ENCODE data around the gene PDZD2.

Gene PDZD2

GRCh38 chr5:31655491-31655890 lies 16.6 kb downstream of the PDZD2 start:
- H3K4me3 ChIP-seq (replicated peaks; ENCODE audit: insufficient read depth, low read length): no peak overlapping the region
- DNase-seq (ENCODE audit: low read depth in 1 of 2, low spot score in 1 of 2): no peak
- H3K27ac ChIP-seq (replicated peaks): no peak overlapping the region
- TF ChIP-seq POLR2AphosphoS5 (IDR thresholded peaks at IDR 0.05; ENCODE audit: low read depth) (no peak), SPI1 (IDR thresholded peaks at IDR 0.05; ENCODE audit: borderline replicate concordance, low read depth) (no peak), GABPA (IDR thresholded peaks at IDR 0.05; ENCODE audit: low read depth) (no peak), REST (IDR thresholded peaks at IDR 0.05; ENCODE audit: insufficient replicate concordance, low read depth) (no peak)
- TF ChIP-seq, protein P1, sequence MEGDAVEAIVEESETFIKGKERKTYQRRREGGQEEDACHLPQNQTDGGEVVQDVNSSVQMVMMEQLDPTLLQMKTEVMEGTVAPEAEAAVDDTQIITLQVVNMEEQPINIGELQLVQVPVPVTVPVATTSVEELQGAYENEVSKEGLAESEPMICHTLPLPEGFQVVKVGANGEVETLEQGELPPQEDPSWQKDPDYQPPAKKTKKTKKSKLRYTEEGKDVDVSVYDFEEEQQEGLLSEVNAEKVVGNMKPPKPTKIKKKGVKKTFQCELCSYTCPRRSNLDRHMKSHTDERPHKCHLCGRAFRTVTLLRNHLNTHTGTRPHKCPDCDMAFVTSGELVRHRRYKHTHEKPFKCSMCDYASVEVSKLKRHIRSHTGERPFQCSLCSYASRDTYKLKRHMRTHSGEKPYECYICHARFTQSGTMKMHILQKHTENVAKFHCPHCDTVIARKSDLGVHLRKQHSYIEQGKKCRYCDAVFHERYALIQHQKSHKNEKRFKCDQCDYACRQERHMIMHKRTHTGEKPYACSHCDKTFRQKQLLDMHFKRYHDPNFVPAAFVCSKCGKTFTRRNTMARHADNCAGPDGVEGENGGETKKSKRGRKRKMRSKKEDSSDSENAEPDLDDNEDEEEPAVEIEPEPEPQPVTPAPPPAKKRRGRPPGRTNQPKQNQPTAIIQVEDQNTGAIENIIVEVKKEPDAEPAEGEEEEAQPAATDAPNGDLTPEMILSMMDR (IDR thresholded peaks at IDR 0.05; ENCODE audit: insufficient read depth, low read length): no peak
- H3K27me3 ChIP-seq (ENCODE audit: insufficient read depth, poor library complexity, severe bottlenecking): no peaks in the 10 kb centered on the region

DNA sequence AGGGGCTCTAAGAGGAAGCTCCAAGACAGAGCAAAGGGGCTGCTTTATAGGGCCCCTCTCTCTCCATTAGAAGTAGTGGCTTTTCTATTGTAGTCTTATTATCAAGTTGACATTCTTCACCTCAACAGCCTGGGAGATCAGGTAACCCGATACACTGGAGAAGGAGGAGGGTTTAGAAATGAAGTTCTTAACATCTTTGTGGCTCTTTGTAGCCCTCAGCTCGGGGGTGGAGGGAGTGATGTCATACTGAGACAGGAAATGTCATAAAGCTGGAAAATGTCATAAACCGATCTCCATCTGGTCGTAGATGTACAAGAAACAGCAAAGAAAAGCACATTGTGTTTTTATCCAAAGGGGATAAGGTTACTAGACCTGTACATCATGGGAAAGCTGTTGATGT lies 17.9 kb downstream of the PDZD2 start:
- no peaks in the 10 kb centered on the region for H3K27me3 ChIP-seq (ENCODE audit: insufficient read depth, poor library complexity, severe bottlenecking)

GRCh38 chr5:31657315-31657979 lies 18.5 kb downstream of the PDZD2 start:
- no peaks in the 10 kb centered on the region for H3K27me3 ChIP-seq (ENCODE audit: insufficient read depth, poor library complexity, severe bottlenecking)
- no peak for TF ChIP-seq SPI1 (IDR thresholded peaks at IDR 0.05; ENCODE audit: borderline replicate concordance, low read depth)
- TF ChIP-seq, protein P1 (IDR thresholded peaks at IDR 0.05; ENCODE audit: insufficient read depth, low read length): no peak
- no peak for TF ChIP-seq GABPA (IDR thresholded peaks at IDR 0.05; ENCODE audit: low read depth)
- no peak for TF ChIP-seq REST (IDR thresholded peaks at IDR 0.05; ENCODE audit: insufficient replicate concordance, low read depth)
- H3K27ac ChIP-seq (replicated peaks): no peak overlapping the region
- no peak for DNase-seq (ENCODE audit: low read depth in 1 of 2, low spot score in 1 of 2)
- H3K4me3 ChIP-seq (replicated peaks; ENCODE audit: insufficient read depth, low read length): no peak overlapping the region

More for the DNA sequence above, 17.9 kb downstream of the PDZD2 start:
- DNase-seq (ENCODE audit: low read depth in 1 of 2, low spot score in 1 of 2): no peak
- H3K27ac ChIP-seq (replicated peaks): no peak overlapping the region
- no peak for TF ChIP-seq SPI1 (IDR thresholded peaks at IDR 0.05; ENCODE audit: borderline replicate concordance, low read depth)
- TF ChIP-seq, protein P1 (IDR thresholded peaks at IDR 0.05; ENCODE audit: insufficient read depth, low read length): no peak
- no peak for TF ChIP-seq POLR2AphosphoS5 (IDR thresholded peaks at IDR 0.05; ENCODE audit: low read depth)
- no peak for TF ChIP-seq GABPA (IDR thresholded peaks at IDR 0.05; ENCODE audit: low read depth)
- no peak for TF ChIP-seq REST (IDR thresholded peaks at IDR 0.05; ENCODE audit: insufficient replicate concordance, low read depth)
- H3K4me3 ChIP-seq (replicated peaks; ENCODE audit: insufficient read depth, low read length): no peak overlapping the region

Measured in HL-60 (cell line).